Adipocyte (in vitro differentiated cells): ENCODE measurements around the gene DMD.
"Not testable (repeated sequence)": the region's sequence is repeated elsewhere in the genome, so short reads cannot be mapped to it uniquely, and the experiment has no call there.

Source experiments
- DNase-seq: peaks from one replicate; pipeline ENCODE4 v3.0.0-alpha.2; 2015; ENCODE audit warnings: low read depth
- H3K27me3 ChIP-seq: replicated peaks from 2 replicates; pipeline ENCODE4 v1.7.0; 2013; ENCODE audit warnings: mild to moderate bottlenecking, low read length, moderate library complexity; ENCODE audit not compliant: control insufficient read depth, insufficient read depth
- H3K36me3 ChIP-seq: 2 replicates; pipeline ENCODE4 v1.7.0; 2013; ENCODE audit warnings: low read length, mild to moderate bottlenecking, moderate library complexity; ENCODE audit not compliant: control insufficient read depth, insufficient read depth, severe bottlenecking
- H3K4me1 ChIP-seq: 2 replicates; pipeline ENCODE4 v1.7.0; 2013; ENCODE audit warnings: mild to moderate bottlenecking, low read length, moderate library complexity; ENCODE audit not compliant: control insufficient read depth, insufficient read depth
- H3K4me3 ChIP-seq: 2 replicates; pipeline ENCODE4 v1.7.0; 2013; ENCODE audit warnings: mild to moderate bottlenecking, low read length, moderate library complexity
- H3K9ac ChIP-seq: 2 replicates; pipeline ENCODE4 v1.7.0; 2013; ENCODE audit warnings: mild to moderate bottlenecking, low read length, moderate library complexity
- H3K9me3 ChIP-seq: 2 replicates; pipeline ENCODE4 v1.7.0; 2013; ENCODE audit warnings: mild to moderate bottlenecking, low read length, moderate library complexity; ENCODE audit not compliant: control insufficient read depth

DMD gene

DNA sequence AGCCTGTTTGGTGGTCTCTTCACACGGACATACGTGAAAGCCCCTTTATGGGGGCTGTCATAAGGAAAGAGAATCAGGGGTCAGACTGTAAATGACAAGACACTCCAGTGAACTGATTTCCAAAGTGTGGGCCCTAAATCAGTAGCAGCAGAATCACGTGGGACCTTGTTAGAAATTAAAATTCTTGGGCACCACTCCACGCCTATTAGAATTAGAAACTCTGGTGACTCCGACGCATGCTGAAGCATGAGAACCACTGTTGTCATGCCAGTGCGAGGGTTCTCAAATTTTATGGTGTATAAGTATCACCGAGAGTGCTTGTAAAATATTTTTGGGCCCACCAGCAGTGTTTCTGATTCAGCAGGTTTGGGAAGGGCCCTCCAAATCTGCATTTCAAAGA lies 672.8 kb downstream of the DMD start:
- H3K36me3 ChIP-seq: no peaks in the 10 kb centered on the region
- H3K4me3 ChIP-seq: no peak overlapping the region
- H3K27me3 ChIP-seq: no peaks in the 10 kb centered on the region
- H3K9ac ChIP-seq: no peak overlapping the region
- no peak for DNase-seq
- H3K9me3 ChIP-seq: no peaks in the 10 kb centered on the region
- H3K4me1 ChIP-seq: no peaks in the 10 kb centered on the region

DNA sequence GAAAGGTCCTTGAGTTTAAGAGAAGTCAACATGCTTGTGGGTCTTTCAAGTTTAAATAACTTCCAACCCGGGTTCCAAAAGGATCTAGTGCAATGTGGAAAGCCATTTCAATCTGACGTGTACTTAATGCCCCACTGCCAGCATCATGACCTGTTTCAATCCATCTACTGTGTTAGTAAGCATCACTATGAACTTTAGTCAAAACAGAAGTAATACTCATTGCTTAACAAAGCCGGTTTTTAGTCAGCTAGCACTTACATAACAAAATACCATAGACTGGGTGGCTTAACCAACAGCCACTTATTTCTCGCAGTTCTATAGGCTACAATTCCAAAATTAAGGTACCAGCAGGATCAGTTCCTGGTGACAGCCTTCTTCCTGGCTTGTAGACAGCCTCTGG lies 677.5 kb downstream of the DMD start:
- Histone ChIP-seq H3K4me3 (no peak overlapping the region), H3K36me3 (no peaks in the 10 kb centered on the region), H3K4me1 (peaks cover 3% of the 10 kb centered on the region), H3K27me3 (no peaks in the 10 kb centered on the region), H3K9ac (no peak overlapping the region), H3K9me3 (no peaks in the 10 kb centered on the region)
- no peak for DNase-seq

DNA sequence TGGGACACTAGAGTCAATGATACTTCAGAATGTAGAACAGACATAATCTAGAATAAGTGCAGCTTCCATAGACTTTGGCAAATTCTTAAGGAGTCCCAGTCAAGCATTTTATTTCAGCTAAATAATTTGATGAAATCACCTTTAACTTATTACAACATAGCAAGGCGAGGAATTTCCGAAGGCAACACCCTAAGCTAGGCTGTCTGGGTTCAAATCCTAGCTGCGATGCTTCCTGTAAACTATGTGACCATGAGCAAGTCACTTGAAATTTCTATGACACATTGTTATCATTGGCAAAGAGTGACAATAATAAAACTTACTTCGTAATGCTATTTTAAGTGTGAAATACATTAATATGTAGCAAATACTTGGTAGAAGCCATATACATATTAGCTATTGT lies 679.1 kb downstream of the DMD start:
- Histone ChIP-seq H3K36me3 (no peaks in the 10 kb centered on the region), H3K9me3 (no peaks in the 10 kb centered on the region), H3K9ac (no peak overlapping the region), H3K4me3 (no peak overlapping the region), H3K27me3 (no peaks in the 10 kb centered on the region), H3K4me1 (peaks cover 3% of the 10 kb centered on the region)
- DNase-seq: no peak

DNA sequence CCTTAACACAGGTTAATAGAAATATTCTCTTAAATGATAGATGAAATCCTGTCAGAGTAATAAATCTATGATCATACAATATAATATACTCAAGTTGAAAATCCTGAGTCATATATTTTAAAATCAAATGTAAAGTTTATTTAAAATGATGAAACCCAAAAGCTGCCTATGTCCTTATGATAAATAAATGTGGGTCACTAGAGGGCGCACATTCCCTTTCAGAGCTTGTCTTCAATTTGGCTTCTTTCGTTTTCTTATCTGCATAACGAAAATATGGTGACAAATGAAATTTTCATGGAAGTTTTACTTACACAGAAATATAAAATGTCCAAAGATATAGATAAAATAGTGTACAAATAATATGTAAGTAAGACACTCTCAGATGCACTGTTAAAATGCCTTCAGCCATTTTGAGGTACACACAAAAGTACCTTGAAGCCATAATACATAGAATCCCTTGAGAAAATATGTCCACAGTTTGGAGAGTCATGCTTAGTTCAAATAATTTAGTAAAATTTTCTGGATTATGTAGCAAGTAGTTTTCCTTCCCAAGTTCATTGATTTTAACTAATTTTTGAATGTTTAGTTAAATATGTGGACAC lies 680.4 kb downstream of the DMD start:
- Histone ChIP-seq H3K4me3 (peak overlapping the region; percentile 70), H3K9me3 (no peaks in the 10 kb centered on the region), H3K27me3 (no peaks in the 10 kb centered on the region), H3K4me1 (peaks cover 3% of the 10 kb centered on the region), H3K9ac (peak overlapping the region; percentile 63), H3K36me3 (no peaks in the 10 kb centered on the region)
- peak; percentile 71 for DNase-seq

DNA sequence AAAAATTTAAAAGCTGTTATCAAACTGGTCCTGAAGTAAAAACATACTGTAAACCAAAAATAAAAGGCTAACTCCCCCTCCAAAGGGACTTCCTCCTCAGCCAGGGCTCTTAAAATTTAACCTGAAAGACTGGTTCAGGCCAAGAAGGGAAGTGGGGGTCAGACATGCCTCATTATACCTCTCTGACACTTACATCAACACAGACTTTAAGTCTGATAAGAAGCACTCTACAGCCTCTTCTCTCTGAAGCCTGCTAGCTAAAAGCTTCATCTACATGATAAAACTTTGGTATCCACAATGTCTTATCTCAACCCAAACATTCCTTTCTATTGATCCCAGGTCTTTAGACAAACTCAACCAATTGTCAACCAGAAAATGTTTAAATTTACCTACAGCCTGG lies 682.9 kb downstream of the DMD start:
- H3K36me3 ChIP-seq, DNase-seq, H3K4me1 ChIP-seq, H3K27me3 ChIP-seq, H3K9ac ChIP-seq, H3K4me3 ChIP-seq, H3K9me3 ChIP-seq: not testable (repeated sequence)

DNA sequence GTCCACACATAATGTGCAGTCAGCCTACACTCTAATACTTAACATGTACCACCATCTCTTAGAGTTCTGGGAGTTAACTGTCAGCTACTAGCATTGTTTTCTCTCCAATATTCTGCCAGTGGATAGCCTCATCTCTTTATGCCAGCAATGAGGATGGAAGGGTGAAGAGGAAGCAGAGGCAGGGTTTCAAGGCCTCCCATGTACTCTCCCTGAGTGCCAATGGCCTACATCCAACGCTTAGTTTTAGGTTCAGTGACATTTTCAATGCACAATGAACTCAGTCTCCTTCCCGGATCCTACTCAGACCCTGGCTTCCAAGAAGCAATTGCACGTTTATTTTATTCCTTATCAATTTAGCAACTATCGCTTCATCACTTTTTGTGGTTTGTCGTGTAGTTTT lies 686.1 kb downstream of the DMD start:
- no peak overlapping the region for H3K9ac ChIP-seq
- no peaks in the 10 kb centered on the region for H3K9me3 ChIP-seq
- DNase-seq: no peak
- H3K27me3 ChIP-seq: peaks cover 5% of the 10 kb centered on the region
- no peaks in the 10 kb centered on the region for H3K36me3 ChIP-seq
- no peaks in the 10 kb centered on the region for H3K4me1 ChIP-seq
- no peak overlapping the region for H3K4me3 ChIP-seq

DNA sequence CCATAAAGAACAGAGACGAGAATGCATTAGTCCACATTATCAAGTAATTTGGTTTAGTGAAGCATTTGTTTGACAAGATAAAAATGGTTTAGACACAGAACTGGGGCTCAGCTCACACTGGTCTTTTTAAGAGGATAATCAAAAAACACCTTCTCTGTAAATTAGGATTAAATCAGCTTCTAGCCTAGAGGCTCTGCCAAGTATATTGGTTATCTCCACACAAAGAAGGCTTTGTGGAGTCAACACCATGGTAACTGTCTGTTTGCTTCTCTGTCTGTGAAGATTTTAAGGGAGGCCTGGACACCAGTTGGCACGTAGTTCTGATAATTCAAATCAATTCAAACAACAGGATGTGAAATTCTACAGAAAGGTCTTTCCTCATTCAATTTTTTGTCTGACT lies 687.0 kb downstream of the DMD start:
- H3K9me3 ChIP-seq: no peaks in the 10 kb centered on the region
- H3K9ac ChIP-seq: no peak overlapping the region
- DNase-seq: no peak
- no peaks in the 10 kb centered on the region for H3K4me1 ChIP-seq
- peaks cover 5% of the 10 kb centered on the region for H3K27me3 ChIP-seq
- no peak overlapping the region for H3K4me3 ChIP-seq
- no peaks in the 10 kb centered on the region for H3K36me3 ChIP-seq

DNA sequence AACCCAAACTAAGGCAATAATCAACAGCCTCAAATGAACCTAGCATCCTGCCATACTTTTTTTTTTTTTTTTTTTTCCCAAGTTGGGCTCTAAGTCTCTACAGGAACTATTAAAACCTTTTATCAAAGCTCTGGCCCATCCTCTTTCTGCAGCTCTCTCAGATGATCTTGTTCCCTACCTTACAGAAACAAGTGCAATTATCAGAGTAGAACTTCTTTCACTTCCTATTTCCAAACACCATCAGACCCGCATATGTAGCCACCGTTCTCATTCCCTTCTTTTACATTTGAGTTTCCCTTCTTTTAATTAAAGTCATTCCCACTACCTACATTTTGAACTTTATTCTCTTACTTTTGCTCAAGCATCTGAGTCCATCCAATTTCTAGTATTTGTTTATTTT lies 690.6 kb downstream of the DMD start:
- no peak overlapping the region for H3K4me3 ChIP-seq
- H3K9me3 ChIP-seq: no peaks in the 10 kb centered on the region
- no peaks in the 10 kb centered on the region for H3K36me3 ChIP-seq
- no peak for DNase-seq
- peaks cover 5% of the 10 kb centered on the region for H3K27me3 ChIP-seq
- no peak overlapping the region for H3K9ac ChIP-seq
- no peaks in the 10 kb centered on the region for H3K4me1 ChIP-seq

DNA sequence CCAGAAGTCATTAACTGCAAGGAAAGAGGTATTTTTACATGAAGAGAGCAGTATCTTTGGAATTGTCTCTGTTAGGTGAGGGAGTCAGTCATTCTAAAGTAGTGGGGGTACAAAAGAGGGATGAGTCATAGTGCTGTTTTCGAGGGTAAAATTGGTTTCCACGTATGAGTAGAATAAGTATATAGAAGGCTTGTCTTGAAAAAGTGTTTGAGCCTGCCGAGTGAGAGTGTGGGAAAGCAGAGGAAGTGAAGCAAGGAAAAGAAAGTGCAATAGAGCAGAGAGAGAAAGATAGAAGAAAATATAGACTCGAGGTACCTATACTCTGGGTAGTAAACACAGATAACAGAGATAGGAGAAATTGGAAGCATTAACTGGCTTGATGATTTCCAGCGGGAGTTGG lies 696.4 kb downstream of the DMD start:
- Histone ChIP-seq H3K27me3 (peaks cover 4% of the 10 kb centered on the region), H3K36me3 (no peaks in the 10 kb centered on the region), H3K4me1 (no peaks in the 10 kb centered on the region), H3K9me3 (no peaks in the 10 kb centered on the region), H3K9ac (no peak overlapping the region), H3K4me3 (no peak overlapping the region)
- DNase-seq: no peak

DNA sequence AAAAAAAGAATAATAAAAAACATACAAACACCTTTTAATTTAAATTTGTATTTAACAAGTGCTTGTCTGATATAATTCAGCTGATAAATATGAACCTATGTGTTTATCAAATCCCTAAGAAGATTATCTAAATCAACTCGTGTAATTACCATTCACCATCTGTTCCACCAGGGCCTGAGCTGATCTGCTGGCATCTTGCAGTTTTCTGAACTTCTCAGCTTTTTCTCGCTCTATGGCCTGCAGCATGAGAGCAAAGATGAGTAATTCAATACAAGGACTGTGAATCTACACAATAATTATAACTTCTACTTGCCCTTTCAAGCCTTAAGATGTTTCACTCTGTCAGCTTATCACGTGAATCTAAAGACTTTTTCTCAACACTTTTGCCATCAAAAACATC lies 709.7 kb downstream of the DMD start:
- Histone ChIP-seq H3K36me3 (no peaks in the 10 kb centered on the region), H3K9ac (no peak overlapping the region), H3K4me1 (no peaks in the 10 kb centered on the region), H3K4me3 (no peak overlapping the region), H3K27me3 (no peaks in the 10 kb centered on the region), H3K9me3 (no peaks in the 10 kb centered on the region)
- DNase-seq: no peak

DNA sequence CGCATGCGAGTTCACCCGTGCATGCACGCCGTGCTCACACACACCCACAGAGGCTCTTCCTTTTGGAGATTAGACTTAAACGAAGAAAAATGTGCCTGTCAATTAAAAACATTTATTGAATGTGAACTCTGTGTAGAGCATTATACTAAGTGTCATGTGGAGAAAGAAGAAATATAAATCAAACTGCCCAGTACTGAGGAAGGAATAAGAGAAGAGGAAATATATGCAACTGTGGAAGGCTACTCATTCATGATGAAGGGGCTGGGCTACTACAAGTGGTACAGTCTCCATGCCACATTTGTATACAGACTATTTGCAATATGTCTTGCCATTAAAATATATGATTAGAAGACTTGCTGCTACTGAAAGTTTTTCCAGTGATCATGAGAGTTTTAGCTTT lies 714.7 kb downstream of the DMD start:
- no peak for DNase-seq
- Histone ChIP-seq H3K9ac (no peak overlapping the region), H3K4me1 (no peaks in the 10 kb centered on the region), H3K4me3 (no peak overlapping the region), H3K27me3 (no peaks in the 10 kb centered on the region), H3K9me3 (no peaks in the 10 kb centered on the region), H3K36me3 (no peaks in the 10 kb centered on the region)

DNA sequence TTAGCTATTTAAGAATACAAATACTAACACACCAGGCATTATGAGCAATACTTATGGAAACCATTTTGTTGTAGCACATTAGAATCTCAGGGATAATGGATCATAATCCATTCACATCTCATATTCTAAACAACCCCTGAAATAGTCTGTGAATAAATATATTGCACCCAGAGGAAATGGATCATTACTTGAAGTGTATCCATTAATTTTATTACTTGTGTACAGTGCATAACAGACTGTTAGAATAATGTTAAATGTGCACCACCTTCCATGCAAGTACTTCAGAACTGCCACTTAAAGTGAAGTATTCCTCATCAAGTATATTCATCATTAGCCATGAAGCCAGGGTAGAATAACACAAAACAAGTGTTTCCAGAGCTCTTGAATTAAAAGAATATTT lies 715.5 kb downstream of the DMD start:
- Histone ChIP-seq H3K4me3 (no peak overlapping the region), H3K9ac (no peak overlapping the region), H3K9me3 (no peaks in the 10 kb centered on the region), H3K27me3 (no peaks in the 10 kb centered on the region), H3K4me1 (no peaks in the 10 kb centered on the region), H3K36me3 (no peaks in the 10 kb centered on the region)
- no peak for DNase-seq
